Kidney capillary endothelial cell (primary cell): ENCODE results near the gene PRRC2C.
"Not testable (repeated sequence)": the region's sequence is repeated elsewhere in the genome, so short reads cannot be mapped to it uniquely, and the experiment has no call there.

ENCODE experiments used
- DNase-seq: peaks from one replicate; pipeline ENCODE4 v3.0.0-alpha.2; 2018; ENCODE audit warnings: low spot score

Gene PRRC2C

GRCh38 chr1:171500803-171501202 lies 15.5 kb downstream of the PRRC2C start:
- no peak for DNase-seq

DNA sequence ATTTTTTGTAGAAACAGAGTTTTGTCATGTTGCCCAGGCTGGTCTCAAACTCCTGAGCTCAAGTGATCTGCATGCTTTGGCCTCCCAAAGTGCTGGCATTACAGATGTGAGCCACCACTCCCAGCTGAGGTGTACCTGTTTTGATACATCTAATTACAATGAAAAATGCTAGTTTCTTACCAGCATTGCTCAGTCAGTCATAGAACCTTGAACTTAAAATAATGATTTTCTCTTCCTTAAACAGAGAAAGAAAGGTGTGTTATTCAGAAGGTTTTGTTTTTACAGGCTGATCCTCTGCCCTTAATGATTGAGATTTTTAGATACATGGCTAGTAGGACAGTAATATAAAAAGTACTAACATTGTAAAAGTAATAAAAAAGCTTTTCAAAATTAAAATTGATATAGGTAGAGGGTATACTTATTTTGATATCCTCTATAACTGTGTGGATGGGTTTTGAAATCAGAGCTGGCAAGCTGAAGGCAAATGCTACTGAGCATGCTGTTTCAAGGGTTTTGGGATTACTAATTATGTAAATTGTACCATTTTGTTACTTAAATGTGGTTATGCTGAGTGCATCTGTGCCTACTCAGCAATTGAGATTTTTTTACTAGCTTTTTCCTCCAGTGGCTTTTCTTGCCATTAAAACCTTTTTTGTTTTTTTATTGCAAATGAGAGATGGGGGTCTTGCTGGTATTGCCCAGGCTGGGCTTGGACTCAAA lies 16.1 kb downstream of the PRRC2C start:
- DNase-seq: no peak

GRCh38 chr1:171506525-171507304 lies 21.4 kb downstream of the PRRC2C start:
- no peak for DNase-seq

DNA sequence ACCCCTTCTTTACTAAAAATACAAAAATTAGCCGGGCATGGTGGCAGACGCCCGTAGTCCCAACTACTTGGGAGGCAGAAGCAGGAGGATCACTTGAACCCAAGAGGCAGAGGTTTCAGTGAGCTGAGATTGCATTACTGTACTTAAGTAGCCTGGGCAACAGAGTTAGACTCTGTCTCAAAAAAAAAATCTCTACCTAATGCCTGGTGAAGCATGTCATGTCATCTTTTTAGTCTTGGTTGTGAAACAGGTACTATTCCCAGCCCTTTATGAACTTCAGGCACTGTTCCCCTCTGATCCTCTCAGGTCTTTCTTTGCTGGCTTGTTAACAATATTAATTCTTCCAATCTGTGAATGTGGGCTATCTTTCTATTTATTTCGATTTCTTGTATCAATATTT lies 22.1 kb downstream of the PRRC2C start:
- no peak for DNase-seq

- DNase-seq: no peak
These were observed 23.9 kb downstream of the PRRC2C start for GRCh38 chr1:171509191-171509590.

DNA sequence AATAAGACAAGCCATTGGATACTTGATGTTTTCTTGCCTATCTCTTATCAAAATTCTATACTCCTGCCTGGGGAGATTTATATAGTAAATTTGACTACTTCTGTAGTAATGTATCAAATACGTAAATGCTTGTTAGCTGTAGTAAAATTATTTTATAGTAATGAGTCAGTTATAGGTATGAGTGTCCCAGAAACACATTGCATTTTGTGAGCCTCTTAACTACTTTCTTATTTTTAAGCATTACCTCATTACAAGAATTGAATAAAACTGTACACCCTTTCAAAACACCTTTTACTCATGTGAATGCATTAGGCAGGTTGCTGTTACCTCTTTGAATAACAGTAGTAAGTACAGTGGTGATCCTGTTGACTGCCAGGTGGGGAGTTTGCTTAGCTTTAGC lies 28.4 kb downstream of the PRRC2C start:
- DNase-seq: no peak

DNA sequence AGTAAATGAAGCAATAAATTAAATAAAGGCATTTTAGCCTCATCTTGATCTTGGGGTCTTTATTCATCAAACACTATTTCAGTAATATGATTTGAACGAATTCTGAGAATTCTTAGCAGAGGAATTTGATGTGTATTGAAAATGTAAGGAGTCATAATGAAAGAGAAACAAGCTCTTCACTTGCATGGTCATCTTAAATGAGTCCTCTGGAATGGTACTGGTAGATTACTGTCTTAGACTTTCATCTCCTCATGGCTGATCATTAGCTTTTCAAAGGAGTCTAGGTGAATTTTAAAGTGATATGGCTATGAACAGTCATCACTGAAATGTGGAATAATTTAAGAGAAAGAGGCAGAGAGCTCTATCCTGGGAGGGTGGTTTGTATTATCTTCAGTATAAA lies 30.0 kb downstream of the PRRC2C start:
- DNase-seq: no peak

- no peak for DNase-seq
These were observed 30.4 kb downstream of the PRRC2C start for GRCh38 chr1:171515741-171516140.

DNA sequence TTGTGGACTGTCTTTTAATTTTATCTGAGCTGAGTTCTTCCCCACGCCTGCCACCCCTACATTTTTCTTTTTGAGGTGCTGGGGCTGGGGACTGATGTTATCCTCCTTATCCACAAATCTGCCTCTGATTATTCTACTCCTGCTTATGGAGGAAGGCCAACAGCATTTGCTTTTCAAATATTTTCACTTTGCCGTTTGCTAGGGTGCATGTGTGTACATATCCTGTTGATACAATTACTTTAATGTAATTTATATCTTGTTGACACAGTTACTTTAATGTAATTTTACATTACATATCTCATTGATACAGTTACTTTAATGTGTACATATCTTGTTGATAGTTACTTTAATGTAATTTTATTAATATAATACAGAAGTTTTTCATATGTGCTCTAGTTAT lies 36.2 kb downstream of the PRRC2C start:
- no peak for DNase-seq

GRCh38 chr1:171530676-171531075 lies 45.3 kb downstream of the PRRC2C start:
- DNase-seq: no peak

- DNase-seq: no peak
These were observed 47.2 kb downstream of the PRRC2C start for GRCh38 chr1:171532520-171532919.

DNA sequence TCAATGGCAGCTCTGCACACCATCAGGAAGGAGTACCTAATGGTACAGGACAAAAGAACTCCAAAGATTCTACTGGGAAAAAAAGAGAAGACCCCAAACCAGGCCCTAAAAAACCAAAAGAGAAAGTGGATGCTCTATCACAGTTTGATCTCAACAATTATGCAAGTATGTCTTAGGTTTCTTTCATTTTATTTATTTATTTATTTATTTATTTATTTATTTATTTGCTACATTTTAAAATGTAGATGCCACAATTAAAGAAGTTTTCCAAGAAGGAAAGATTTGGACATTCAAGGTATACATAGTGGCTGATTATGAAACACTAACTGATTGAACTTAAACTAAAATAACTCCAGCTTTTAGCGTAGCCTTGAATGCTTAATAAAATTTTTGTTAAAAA lies 60.2 kb downstream of the PRRC2C start:
- DNase-seq: no peak

- no peak for DNase-seq
These were observed 64.7 kb downstream of the PRRC2C start for GRCh38 chr1:171550050-171550449.

GRCh38 chr1:171550598-171551100 lies 65.3 kb downstream of the PRRC2C start:
- DNase-seq: not testable (repeated sequence)

DNA sequence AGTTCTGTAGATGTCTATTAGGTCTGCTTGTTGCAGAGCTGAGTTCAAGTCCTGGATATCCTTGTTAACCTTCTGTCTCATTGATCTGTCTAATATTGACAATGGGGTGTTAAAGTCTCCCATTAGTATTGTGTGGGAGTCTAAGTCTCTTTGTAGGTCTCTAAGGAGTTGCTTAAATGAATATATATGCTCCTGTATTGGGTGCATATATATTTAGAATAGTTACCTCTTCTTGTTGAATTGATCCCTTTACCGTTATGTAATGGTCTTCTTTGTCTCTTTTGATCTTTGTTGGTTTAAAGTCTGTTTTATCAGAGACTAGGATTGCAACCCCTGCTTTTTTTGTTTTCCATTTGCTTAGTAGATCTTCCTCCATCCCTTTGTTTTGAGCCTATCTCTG lies 68.6 kb downstream of the PRRC2C start:
- DNase-seq: not testable (repeated sequence)

DNA sequence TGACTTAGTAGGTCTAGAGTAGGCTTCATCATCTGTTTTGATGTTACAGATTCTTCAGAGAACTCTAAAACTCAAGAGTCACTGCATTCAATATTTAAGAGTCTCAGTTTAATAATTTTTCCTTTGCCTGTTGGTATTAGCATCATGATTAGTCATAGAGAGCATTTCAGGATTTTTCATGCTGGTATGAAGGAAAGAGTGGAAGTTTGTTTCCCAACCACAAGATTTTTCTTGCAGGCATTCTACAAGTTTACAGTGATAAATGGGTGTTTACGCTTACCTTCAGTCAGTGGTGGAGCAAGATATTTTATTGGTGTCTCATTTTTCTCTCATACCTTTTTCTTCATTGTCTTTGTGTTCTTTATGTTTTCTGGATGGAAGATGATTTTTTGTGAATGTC lies 78.3 kb downstream of the PRRC2C start:
- DNase-seq: no peak

- DNase-seq: no peak
These were observed 81.1 kb downstream of the PRRC2C start for GRCh38 chr1:171566467-171566866.

GRCh38 chr1:171570295-171570694 lies 85.0 kb downstream of the PRRC2C start:
- DNase-seq: no peak

- no peak for DNase-seq
These were observed 90.8 kb downstream of the PRRC2C start for GRCh38 chr1:171576144-171576543.

GRCh38 chr1:171581226-171581625 lies 95.9 kb downstream of the PRRC2C start:
- no peak for DNase-seq

DNA sequence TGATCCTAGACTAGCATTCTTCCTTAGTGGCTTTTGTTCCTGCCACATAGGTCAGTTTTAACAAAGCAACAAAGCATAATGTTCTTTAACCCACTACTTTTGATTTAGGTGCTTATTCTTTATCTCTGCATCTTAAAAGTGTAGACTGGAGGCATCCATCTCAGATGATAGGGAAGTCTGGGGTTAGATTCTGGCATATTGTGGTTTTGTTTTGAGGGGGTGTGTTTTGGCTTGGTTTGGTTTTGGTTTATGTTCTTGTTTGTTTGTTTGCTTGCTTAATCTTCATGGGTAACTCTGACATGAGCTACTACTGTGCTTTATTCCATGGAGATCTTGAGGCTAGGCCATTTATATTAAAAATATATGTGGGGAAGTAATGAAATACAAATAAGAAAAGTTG lies 96.4 kb downstream of the PRRC2C start:
- DNase-seq: no peak

GRCh38 chr1:171582589-171582988 lies 97.3 kb downstream of the PRRC2C start:
- DNase-seq: no peak

DNA sequence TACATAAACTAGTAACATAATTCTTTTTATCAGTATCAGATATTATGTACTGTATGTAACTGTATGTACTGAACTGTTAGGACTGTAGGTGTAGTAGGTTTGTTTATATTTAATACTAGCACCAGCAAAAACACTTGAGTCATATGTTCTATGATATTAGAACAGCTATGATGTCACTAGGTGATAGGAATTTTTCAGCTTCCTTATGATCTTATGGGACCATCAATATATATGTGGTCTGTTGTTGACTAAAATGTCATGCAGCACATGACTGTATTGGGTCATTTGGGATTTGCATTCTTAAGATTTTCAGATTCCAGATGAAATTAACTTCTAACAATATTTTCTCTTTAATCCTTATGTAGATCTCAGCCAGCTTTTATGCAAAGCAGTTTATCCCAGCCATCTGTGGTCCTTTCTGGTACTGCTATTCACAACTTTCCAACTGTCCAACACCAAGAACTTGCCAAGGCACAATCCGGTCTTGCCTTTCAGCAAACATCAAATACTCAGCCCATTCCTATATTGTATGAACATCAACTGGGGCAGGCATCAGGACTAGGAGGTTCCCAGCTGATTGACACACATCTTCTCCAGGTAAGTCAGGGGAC lies 98.4 kb downstream of the PRRC2C start:
- DNase-seq: no peak
